ENCODE results near the gene COL12A1.

COL12A1 gene

GRCh38 chr6:75109022-75109421 lies 96.8 kb downstream of the COL12A1 start:
- H3K27ac ChIP-seq, result no peak overlapping the region
- DNase-seq (ENCODE audit: low read depth, low spot score), result no peak

- DNase-seq (ENCODE audit: low read depth, low spot score), result no peak
- H3K27ac ChIP-seq, result no peak overlapping the region
These were observed 97.4 kb downstream of the COL12A1 start for GRCh38 chr6:75108333-75108974.

GRCh38 chr6:75107913-75108312 lies 97.9 kb downstream of the COL12A1 start:
- no peak overlapping the region for H3K27ac ChIP-seq
- DNase-seq (ENCODE audit: low read depth, low spot score), result no peak

GRCh38 chr6:75106426-75106825 lies 99.4 kb downstream of the COL12A1 start:
- no peak overlapping the region for H3K27ac ChIP-seq
- no peak for DNase-seq (ENCODE audit: low read depth, low spot score)

- no peak overlapping the region for H3K27ac ChIP-seq
- no peak for DNase-seq (ENCODE audit: low read depth, low spot score)
These were observed 102.4 kb downstream of the COL12A1 start for GRCh38 chr6:75103431-75103830.

- DNase-seq (ENCODE audit: low read depth, low spot score), result no peak
- no peak overlapping the region for H3K27ac ChIP-seq
These were observed 103.6 kb downstream of the COL12A1 start for GRCh38 chr6:75102301-75102700.

- DNase-seq (ENCODE audit: low read depth, low spot score), result no peak
- no peak overlapping the region for H3K27ac ChIP-seq
These were observed 104.0 kb downstream of the COL12A1 start for GRCh38 chr6:75101896-75102295.

- no peak overlapping the region for H3K27ac ChIP-seq
- peak; percentile 14 for DNase-seq (ENCODE audit: low read depth, low spot score)
These were observed 107.1 kb downstream of the COL12A1 start for GRCh38 chr6:75098709-75099108.

- no peak overlapping the region for H3K27ac ChIP-seq
These were observed 108.9 kb downstream of the COL12A1 start for GRCh38 chr6:75096966-75097365.

GRCh38 chr6:75094614-75095200 lies 111.1 kb downstream of the COL12A1 start:
- no peak overlapping the region for H3K27ac ChIP-seq
- DNase-seq (ENCODE audit: low read depth, low spot score), result no peak

More at GRCh38 chr6:75096966-75097365, 108.9 kb downstream of the COL12A1 start:
- no peak for DNase-seq (ENCODE audit: low read depth, low spot score)

- no peak overlapping the region for H3K27ac ChIP-seq
- no peak for DNase-seq (ENCODE audit: low read depth, low spot score)
These were observed 114.2 kb downstream of the COL12A1 start for GRCh38 chr6:75091467-75092190.

- H3K27ac ChIP-seq, result no peak overlapping the region
- DNase-seq (ENCODE audit: low read depth, low spot score), result no peak
These were observed 115.3 kb downstream of the COL12A1 start for GRCh38 chr6:75090576-75090975.

GRCh38 chr6:75089921-75090320 lies 115.9 kb downstream of the COL12A1 start:
- H3K27ac ChIP-seq, result no peak overlapping the region
- DNase-seq (ENCODE audit: low read depth, low spot score), result no peak

GRCh38 chr6:75089151-75089897 lies 116.5 kb downstream of the COL12A1 start:
- no peak for DNase-seq (ENCODE audit: low read depth, low spot score)
- no peak overlapping the region for H3K27ac ChIP-seq

GRCh38 chr6:75085931-75086635 lies 119.8 kb downstream of the COL12A1 start:
- H3K27ac ChIP-seq, result no peak overlapping the region
- no peak for DNase-seq (ENCODE audit: low read depth, low spot score)

- no peak for DNase-seq (ENCODE audit: low read depth, low spot score)
- H3K27ac ChIP-seq, result no peak overlapping the region
These were observed 120.9 kb downstream of the COL12A1 start for GRCh38 chr6:75084872-75085381.

- no peak overlapping the region for H3K27ac ChIP-seq
- DNase-seq (ENCODE audit: low read depth, low spot score), result no peak
These were observed 121.8 kb downstream of the COL12A1 start for GRCh38 chr6:75084018-75084417.

GRCh38 chr6:75081921-75082320 lies 123.9 kb downstream of the COL12A1 start:
- no peak for DNase-seq (ENCODE audit: low read depth, low spot score)
- no peak overlapping the region for H3K27ac ChIP-seq

GRCh38 chr6:75081047-75081446 lies 124.8 kb downstream of the COL12A1 start:
- DNase-seq (ENCODE audit: low read depth, low spot score), result no peak
- no peak overlapping the region for H3K27ac ChIP-seq

GRCh38 chr6:75079589-75079988 lies 126.3 kb downstream of the COL12A1 start:
- DNase-seq (ENCODE audit: low read depth, low spot score), result no peak
- H3K27ac ChIP-seq, result no peak overlapping the region
